Embryonic facial prominence (tissue), 1 donor: ENCODE data around the gene NTRK3.

Source experiments
- DNase-seq: peaks from one replicate; pipeline ENCODE4 v3.0.0-alpha.2; 2016; ENCODE audit errors: extremely low spot score

The NTRK3 gene

GRCh38 chr15:88257311-88258092 lies 963 bp upstream of the NTRK3 start:
- no peak for DNase-seq

- no peak for DNase-seq
These were observed 858 bp downstream of the NTRK3 start for GRCh38 chr15:88255484-88256278.

- no peak for DNase-seq
These were observed 1.5 kb downstream of the NTRK3 start for GRCh38 chr15:88255087-88255483.

GRCh38 chr15:88252441-88252840 lies 4.1 kb downstream of the NTRK3 start:
- DNase-seq, result no peak

GRCh38 chr15:88250826-88251225 lies 5.7 kb downstream of the NTRK3 start:
- DNase-seq, result no peak

- no peak for DNase-seq
These were observed 7.3 kb downstream of the NTRK3 start for GRCh38 chr15:88249220-88249619.

- no peak for DNase-seq
These were observed 8.6 kb downstream of the NTRK3 start for GRCh38 chr15:88247914-88248313.

- peak; percentile 48 for DNase-seq
These were observed 9.7 kb downstream of the NTRK3 start for GRCh38 chr15:88246666-88247446.

- no peak for DNase-seq
These were observed 10.5 kb downstream of the NTRK3 start for GRCh38 chr15:88246081-88246480.

- no peak for DNase-seq
These were observed 12.4 kb downstream of the NTRK3 start for GRCh38 chr15:88243895-88244787.

- DNase-seq, result no peak
These were observed 13.7 kb downstream of the NTRK3 start for GRCh38 chr15:88242586-88243555.

- DNase-seq, result no peak
These were observed 15.1 kb downstream of the NTRK3 start for GRCh38 chr15:88241461-88241860.

- no peak for DNase-seq
These were observed 15.5 kb downstream of the NTRK3 start for GRCh38 chr15:88241060-88241459.

- DNase-seq, result no peak
These were observed 16.9 kb downstream of the NTRK3 start for GRCh38 chr15:88239594-88239993.

- no peak for DNase-seq
These were observed 17.7 kb downstream of the NTRK3 start for GRCh38 chr15:88238618-88239430.

- DNase-seq, result no peak
These were observed 21.8 kb downstream of the NTRK3 start for GRCh38 chr15:88234711-88235110.

GRCh38 chr15:88233921-88234320 lies 22.6 kb downstream of the NTRK3 start:
- no peak for DNase-seq

- no peak for DNase-seq
These were observed 23.8 kb downstream of the NTRK3 start for GRCh38 chr15:88232771-88233201.
